HCT116 (cell line): ENCODE results near the gene FAF2. TPM values are rescaled to one million over a fixed set of nuclear protein-coding genes. Genes with fewer than 3 reads are reported as not detected.

Source experiments
- ATAC-seq: fragments of 200-7000 bp; cut with Tn5 transposase; 2 replicates; pipeline ENCODE4 v1.9.1; 2020; ENCODE audit warnings: mild to moderate bottlenecking, moderate library complexity
- BruUV-seq: library from RNA; stranded (reverse); fragments of 400-500 nt; replicated peaks from 2 replicates; lab custom pipeline; 2021; lab: Mats Ljungman, UMichigan
- CTCF ChIA-PET: fragments of 300-600 bp; sonication (Branson Sonifier 250); formaldehyde crosslinking; loops from one replicate; lab custom pipeline; 2021; ENCODE audit warnings: antibody characterized with exemption; lab: Charles Lee
- POLR2A ChIA-PET: fragments of 300-600, 350-600 bp; sonication (Branson Sonifier 250); formaldehyde crosslinking; loops from one replicate; lab custom pipeline; 2021; ENCODE audit warnings: antibody characterized with exemption; lab: Charles Lee
- RAD21 ChIA-PET, 2 experiments: fragments of 300-600 bp; sonication (Branson Sonifier 250); formaldehyde crosslinking; loops; one replicate each; lab custom pipeline; 2023; ENCODE audit warnings: low total read pairs in 2 of 2; ENCODE audit not compliant: uncharacterized antibody in 2 of 2, unreplicated experiment in 2 of 2, low non-redundant PET in 1 of 2; lab: Charles Lee
- DNase-seq: peaks from one replicate; pipeline ENCODE4 v3.0.0-alpha.2; 2010; ENCODE audit warnings: low read depth, low spot score
- H2AFZ ChIP-seq: fragments of 200-600 bp; shearing (Covaris generic), sonication (generic); 2 replicates; pipeline ENCODE4 v1.6.1; 2017; ENCODE audit warnings: low read depth, mixed run types, mixed read lengths, antibody characterized with exemption, low read length; ENCODE audit not compliant: poor library complexity, severe bottlenecking
- H3K27ac ChIP-seq: 2 replicates; pipeline ENCODE4 v1.5.1; 2012; ENCODE audit warnings: low read depth, low read length
- H3K27me3 ChIP-seq: fragments of 200-600 bp; sonication (generic); 2 replicates; pipeline ENCODE4 v1.6.1; 2016; ENCODE audit warnings: mixed run types, low read length, mixed read lengths; ENCODE audit not compliant: insufficient read depth
- H3K36me3 ChIP-seq, 2 experiments: fragments of 200-500 bp in 1 of 2; fragments of 200-600 bp in 1 of 2; sonication (Bioruptor generic) in 1 of 2; sonication (generic) in 1 of 2; 2 replicates each; pipeline versions ENCODE4 v1.5.1 to v1.6.1; 2014 to 2016; ENCODE audit warnings: low read length in 2 of 2, inconsistent platforms in 1 of 2, mixed read lengths in 1 of 2, mixed run types in 1 of 2; ENCODE audit not compliant: insufficient read depth in 2 of 2, control insufficient read depth in 1 of 2
- H3K4me1 ChIP-seq, 2 experiments: fragments of 200-600 bp in 1 of 2; sonication (generic) in 1 of 2; 2 replicates each; pipeline versions ENCODE4 v1.5.1 to v1.6.1; 2012 to 2017; ENCODE audit warnings: low read length in 2 of 2, inconsistent platforms in 1 of 2, mild to moderate bottlenecking in 1 of 2, mixed read lengths in 1 of 2, mixed run types in 1 of 2, moderate library complexity in 1 of 2; ENCODE audit not compliant: insufficient read depth in 2 of 2, control insufficient read depth in 1 of 2
- H3K4me2 ChIP-seq: fragments of 200-600 bp; sonication (generic); 2 replicates; pipeline ENCODE4 v1.6.1; 2017; ENCODE audit warnings: mixed run types, low read length, mixed read lengths
- H3K4me3 ChIP-seq, 2 experiments: fragments of 200-600 bp in 1 of 2; sonication (generic) in 1 of 2; replicated peaks in 1 of 2; 2 replicates each; pipeline ENCODE4 v1.5.1; 2011 to 2016; ENCODE audit warnings: low read length in 2 of 2, control low read depth in 1 of 2, low read depth in 1 of 2, mild to moderate bottlenecking in 1 of 2, mixed read lengths in 1 of 2, mixed run types in 1 of 2
- H3K79me2 ChIP-seq: fragments of 200-600 bp; sonication (generic); 2 replicates; pipeline ENCODE4 v1.6.1; 2017; ENCODE audit warnings: mild to moderate bottlenecking, mixed run types, low read length, moderate library complexity, mixed read lengths; ENCODE audit not compliant: insufficient read depth
- H3K9ac ChIP-seq: fragments of 200-600 bp; sonication (generic); 2 replicates; pipeline ENCODE4 v1.6.1; 2016; ENCODE audit warnings: low read length, mixed read lengths
- H3K9me2 ChIP-seq: fragments of 200-600 bp; sonication (generic), shearing (Covaris generic); 2 replicates; pipeline ENCODE4 v1.6.1; 2017; ENCODE audit warnings: mixed run types, mild to moderate bottlenecking, moderate library complexity; ENCODE audit not compliant: insufficient read depth
- H3K9me3 ChIP-seq, 2 experiments: fragments of 200-500 bp in 1 of 2; fragments of 200-600 bp in 1 of 2; sonication (Bioruptor generic) in 1 of 2; sonication (generic) in 1 of 2; 2 replicates each; pipeline ENCODE4 v1.6.1; 2014 to 2017; ENCODE audit warnings: low read length in 2 of 2, mixed read lengths in 2 of 2, inconsistent platforms in 1 of 2, low read depth in 1 of 2, mild to moderate bottlenecking in 1 of 2, mixed run types in 1 of 2, moderate library complexity in 1 of 2; ENCODE audit not compliant: control insufficient read depth in 1 of 2, insufficient read depth in 1 of 2
- H4K20me1 ChIP-seq: fragments of 200-600 bp; sonication (generic), shearing (Covaris generic); 2 replicates; pipeline ENCODE4 v1.6.1; 2017; ENCODE audit warnings: mixed run types, mild to moderate bottlenecking, moderate library complexity; ENCODE audit not compliant: insufficient read depth
- CBX3 ChIP-seq: IDR thresholded peaks from 2 replicates; pipeline ENCODE4 v1.6.1; 2012; ENCODE audit warnings: low read depth
- CEBPB ChIP-seq: IDR thresholded peaks from 2 replicates; pipeline ENCODE4 v1.6.1; 2012; ENCODE audit warnings: low read depth
- ELF1 ChIP-seq: IDR thresholded peaks from 2 replicates; pipeline ENCODE4 v1.6.1; 2012; ENCODE audit warnings: low read depth, borderline replicate concordance
- EZH2phosphoT487 ChIP-seq: fragments of 200-600 bp; IDR thresholded peaks from 2 replicates; pipeline ENCODE4 v1.6.1; 2018; ENCODE audit warnings: antibody characterized with exemption, borderline replicate concordance
- FOSL1 ChIP-seq: IDR thresholded peaks from 2 replicates; pipeline ENCODE4 v1.6.1; 2012; ENCODE audit warnings: low read depth
- JUND ChIP-seq: IDR thresholded peaks from 2 replicates; pipeline ENCODE4 v1.6.1; 2012
- POLR2A ChIP-seq: IDR thresholded peaks from 2 replicates; pipeline ENCODE4 v1.7.0; 2011; ENCODE audit warnings: borderline replicate concordance; ENCODE audit not compliant: insufficient read depth, insufficient read length; ENCODE audit errors: extremely low read depth
- POLR2AphosphoS5 ChIP-seq: IDR thresholded peaks from 2 replicates; pipeline ENCODE4 v1.6.1; 2011; ENCODE audit warnings: mild to moderate bottlenecking, low read depth, low read length, moderate library complexity
- RAD21 ChIP-seq: IDR thresholded peaks from 2 replicates; pipeline ENCODE4 v1.6.1; 2012; ENCODE audit warnings: low read depth, mild to moderate bottlenecking
- SP1 ChIP-seq: IDR thresholded peaks from 2 replicates; pipeline ENCODE4 v1.6.1; 2012; ENCODE audit warnings: low read depth
- TCF7L2 ChIP-seq: IDR thresholded peaks from 2 replicates; pipeline ENCODE4 v1.7.0; 2011; ENCODE audit warnings: borderline replicate concordance, inconsistent platforms; ENCODE audit not compliant: insufficient read depth, insufficient read length; ENCODE audit errors: extremely low read depth
- ZFX ChIP-seq: fragments of 450-650 bp; IDR thresholded peaks from 2 replicates; pipeline ENCODE4 v1.6.1; 2017
- intact Hi-C: fragments of 100-400 bp; cut with micrococcal nuclease; formaldehyde crosslinking; loops from 2 replicates; pipeline ENCODE4 v1.10.0; 2022
- total RNA-seq: library from RNA; stranded (reverse); gene quantifications from one replicate; pipeline ENCODE4 v1.2.1, GENCODE V29; 2021; ENCODE audit not compliant: unreplicated experiment
- TF ChIP-seq, protein P1 (sequence below): IDR thresholded peaks from 2 replicates; pipeline ENCODE4 v1.6.1; 2012
- TF ChIP-seq, protein P2 (sequence below): IDR thresholded peaks from 2 replicates; pipeline ENCODE4 v1.6.1; 2012
- TF ChIP-seq, protein P3 (sequence below), 3 experiments: fragments of 200-600 bp in 1 of 3; sonication (generic) in 1 of 3; IDR thresholded peaks in 2 of 3; conservative IDR thresholded peaks in 1 of 3; 2 replicates each; pipeline ENCODE4 v1.5.1; 2012 to 2017; ENCODE audit warnings: low read depth in 2 of 3, low read length in 2 of 3, antibody characterized with exemption in 1 of 3, borderline replicate concordance in 1 of 3, control low read depth in 1 of 3, mild to moderate bottlenecking in 1 of 3, mixed read lengths in 1 of 3, mixed run types in 1 of 3, moderate library complexity in 1 of 3; ENCODE audit not compliant: insufficient read depth in 1 of 3

The FAF2 gene
- total RNA-seq, 1 experiment from 2014 or later: 51.9 TPM

DNA sequence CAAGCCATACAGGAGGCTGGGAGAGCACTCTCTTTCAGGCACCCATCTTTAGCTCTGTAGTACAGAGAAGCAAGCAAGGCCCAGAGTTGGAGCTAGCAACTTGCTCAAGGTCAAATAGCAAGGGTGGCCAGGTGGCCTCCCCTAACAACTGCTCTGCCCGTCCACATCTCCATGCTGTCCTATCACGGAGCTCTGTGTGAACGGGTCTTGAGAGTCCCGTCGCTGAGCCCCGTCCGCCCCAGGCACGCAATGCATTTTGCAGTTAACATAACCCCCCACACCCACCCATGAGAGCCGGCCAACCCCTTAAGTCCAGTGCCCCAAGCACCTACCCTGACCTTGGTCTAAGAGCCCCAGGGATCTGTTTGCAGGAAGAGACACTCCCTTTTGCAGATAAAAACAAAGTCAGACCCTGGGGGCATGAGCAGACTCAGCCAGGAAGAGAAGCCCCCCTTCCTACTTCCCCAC, 87.5 kb downstream of the FAF2 start:
- no peaks in the 10 kb centered on the region for H3K9me3 ChIP-seq
- RAD21 ChIA-PET: no interaction called here
- intact Hi-C loops: loop anchor here (2.0 to 5.0 kb wide), 3 partner anchors 88 to 147 kb away; partner anchors contain the start of genes FAF2, HIGD2A and NOP16
- peak overlapping the region; percentile 79 to 99 for H3K4me3 ChIP-seq
- ATAC-seq: no peak
- BruUV-seq: TSS peak; percentile 40
- POLR2A ChIA-PET: interaction anchor here (1.0 kb wide), 1 partner anchor 12 kb away, joined by 3 read pairs; no protein-coding TSS in a partner anchor
- H3K4me1 ChIP-seq: peaks cover 15 to 27% of the 10 kb centered on the region in 2 experiments; a peak in 3 of 4 replicates
- H2AFZ ChIP-seq: no peak overlapping the region
- H3K9me2 ChIP-seq: no peaks in the 10 kb centered on the region
- peaks cover 45% of the 10 kb centered on the region for H3K79me2 ChIP-seq
- DNase-seq: no peak
- peaks cover 0 to 12% of the 10 kb centered on the region in 2 experiments; a peak in 1 of 4 replicates for H3K36me3 ChIP-seq
- peak overlapping the region; percentile 100 for H3K4me2 ChIP-seq
- TF ChIP-seq JUND: no peak
- TF ChIP-seq CEBPB: no peak
- no peak for TF ChIP-seq ELF1
- TF ChIP-seq, protein P1, sequence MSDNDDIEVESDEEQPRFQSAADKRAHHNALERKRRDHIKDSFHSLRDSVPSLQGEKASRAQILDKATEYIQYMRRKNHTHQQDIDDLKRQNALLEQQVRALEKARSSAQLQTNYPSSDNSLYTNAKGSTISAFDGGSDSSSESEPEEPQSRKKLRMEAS: no peak
- no peak for TF ChIP-seq EZH2phosphoT487
- TF ChIP-seq, protein P2, sequence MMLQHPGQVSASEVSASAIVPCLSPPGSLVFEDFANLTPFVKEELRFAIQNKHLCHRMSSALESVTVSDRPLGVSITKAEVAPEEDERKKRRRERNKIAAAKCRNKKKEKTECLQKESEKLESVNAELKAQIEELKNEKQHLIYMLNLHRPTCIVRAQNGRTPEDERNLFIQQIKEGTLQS: no peak
- TF ChIP-seq FOSL1: no peak
- no peak for TF ChIP-seq SP1
- no peak for TF ChIP-seq POLR2A
- TF ChIP-seq, protein P3, sequence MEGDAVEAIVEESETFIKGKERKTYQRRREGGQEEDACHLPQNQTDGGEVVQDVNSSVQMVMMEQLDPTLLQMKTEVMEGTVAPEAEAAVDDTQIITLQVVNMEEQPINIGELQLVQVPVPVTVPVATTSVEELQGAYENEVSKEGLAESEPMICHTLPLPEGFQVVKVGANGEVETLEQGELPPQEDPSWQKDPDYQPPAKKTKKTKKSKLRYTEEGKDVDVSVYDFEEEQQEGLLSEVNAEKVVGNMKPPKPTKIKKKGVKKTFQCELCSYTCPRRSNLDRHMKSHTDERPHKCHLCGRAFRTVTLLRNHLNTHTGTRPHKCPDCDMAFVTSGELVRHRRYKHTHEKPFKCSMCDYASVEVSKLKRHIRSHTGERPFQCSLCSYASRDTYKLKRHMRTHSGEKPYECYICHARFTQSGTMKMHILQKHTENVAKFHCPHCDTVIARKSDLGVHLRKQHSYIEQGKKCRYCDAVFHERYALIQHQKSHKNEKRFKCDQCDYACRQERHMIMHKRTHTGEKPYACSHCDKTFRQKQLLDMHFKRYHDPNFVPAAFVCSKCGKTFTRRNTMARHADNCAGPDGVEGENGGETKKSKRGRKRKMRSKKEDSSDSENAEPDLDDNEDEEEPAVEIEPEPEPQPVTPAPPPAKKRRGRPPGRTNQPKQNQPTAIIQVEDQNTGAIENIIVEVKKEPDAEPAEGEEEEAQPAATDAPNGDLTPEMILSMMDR (IDR thresholded peaks at IDR 0.05 in 2 of 3, conservative IDR thresholded peaks at IDR 0.05 in 1 of 3; ENCODE audit: borderline replicate concordance in 1 of 3, insufficient read depth in 1 of 3, low read depth in 2 of 3, low read length in 2 of 3): no peak
- no peak for TF ChIP-seq TCF7L2
- no peak for TF ChIP-seq ZFX
- no peak for TF ChIP-seq RAD21
- no peak for TF ChIP-seq POLR2AphosphoS5
- TF ChIP-seq CBX3: no peak
- H3K27ac ChIP-seq: peak overlapping the region; percentile 89
- H3K9ac ChIP-seq: peak overlapping the region; percentile 99
- H3K27me3 ChIP-seq: no peaks in the 10 kb centered on the region
- CTCF ChIA-PET: no interaction called here
- no peaks in the 10 kb centered on the region for H4K20me1 ChIP-seq
